GM21786 (cell line): ENCODE results near the gene GPRIN2.
"Not testable (repeated sequence)": the region's sequence is repeated elsewhere in the genome, so short reads cannot be mapped to it uniquely, and the experiment has no call there.

Experiments used
- ATAC-seq: cut with Tn5 transposase; IDR thresholded peaks from one replicate; pipeline ENCODE4 v1.9.1; 2021; ENCODE audit not compliant: unreplicated experiment

GPRIN2 gene

GRCh38 chr10:46556515-46557318 lies at the start of gene GPRIN2:
Gene GPRIN2 (minus strand): TSS chr10:46556658. CDS start chr10:46550736, 5,922 bp downstream.
- ATAC-seq, result no peak

GRCh38 chr10:46600516-46600915 lies 44.1 kb upstream of the GPRIN2 start:
- peak; percentile 62 for ATAC-seq

GRCh38 chr10:46597616-46598246 lies 41.3 kb upstream of the GPRIN2 start:
- ATAC-seq, result peak; percentile 87

GRCh38 chr10:46596570-46596969 lies 40.1 kb upstream of the GPRIN2 start:
- not testable (repeated sequence) for ATAC-seq

GRCh38 chr10:46594453-46595063 lies 38.1 kb upstream of the GPRIN2 start:
- not testable (repeated sequence) for ATAC-seq

- ATAC-seq, result not testable (repeated sequence)
Observed at GRCh38 chr10:46593307-46593706, 36.8 kb upstream of the GPRIN2 start.

- not testable (repeated sequence) for ATAC-seq
Observed at GRCh38 chr10:46591053-46591452, 34.6 kb upstream of the GPRIN2 start.

GRCh38 chr10:46589589-46589988 lies 33.1 kb upstream of the GPRIN2 start:
- ATAC-seq, result not testable (repeated sequence)

GRCh38 chr10:46588221-46588620 lies 31.8 kb upstream of the GPRIN2 start:
- ATAC-seq, result not testable (repeated sequence)

GRCh38 chr10:46587546-46587945 lies 31.1 kb upstream of the GPRIN2 start:
- ATAC-seq, result not testable (repeated sequence)

GRCh38 chr10:46585246-46585645 lies 28.8 kb upstream of the GPRIN2 start:
- not testable (repeated sequence) for ATAC-seq

- ATAC-seq, result not testable (repeated sequence)
Observed at GRCh38 chr10:46584196-46584595, 27.7 kb upstream of the GPRIN2 start.

- ATAC-seq, result not testable (repeated sequence)
Observed at GRCh38 chr10:46582568-46582967, 26.1 kb upstream of the GPRIN2 start.

GRCh38 chr10:46581997-46582396 lies 25.5 kb upstream of the GPRIN2 start:
- not testable (repeated sequence) for ATAC-seq

GRCh38 chr10:46579378-46579777 lies 22.9 kb upstream of the GPRIN2 start:
- not testable (repeated sequence) for ATAC-seq

- not testable (repeated sequence) for ATAC-seq
Observed at GRCh38 chr10:46578474-46579178, 22.2 kb upstream of the GPRIN2 start, which contains the start of gene SYT15. Gene SYT15 (plus strand): TSS chr10:46579128. CDS start chr10:46579169, 41 bp downstream.

GRCh38 chr10:46577624-46578473 lies 21.4 kb upstream of the GPRIN2 start:
- not testable (repeated sequence) for ATAC-seq

GRCh38 chr10:46573884-46574283 lies 17.4 kb upstream of the GPRIN2 start:
- ATAC-seq, result not testable (repeated sequence)

- ATAC-seq, result not testable (repeated sequence)
Observed at GRCh38 chr10:46573314-46573713, 16.9 kb upstream of the GPRIN2 start.

- not testable (repeated sequence) for ATAC-seq
Observed at GRCh38 chr10:46572765-46573164, 16.3 kb upstream of the GPRIN2 start.
